ENCODE measurements around the gene HFE. TPM values are rescaled to one million over a fixed set of nuclear protein-coding genes. Genes with fewer than 3 reads are reported as not detected.
"Not testable (repeated sequence)": the region's sequence is repeated elsewhere in the genome, so short reads cannot be mapped to it uniquely, and the experiment has no call there.

HFE gene
- total RNA-seq, 5 donors from 2014 or later (not counting 1 experiment from before 2014, with no cell fraction given), result 1.0 to 2.4 (median 1.8) TPM

- peaks cover 21 to 26% (median 23%) of the 10 kb centered on the region in 3 donors for H3K4me1 Mint-ChIP-seq
- ChIA-PET CTCF (interaction anchor here in 1 of 2 donors (1.4 kb wide), 1 partner anchor 39 kb away, joined by 5 read pairs; no protein-coding TSS in a partner anchor), POLR2A (interaction anchor here (1.0 to 2.9 kb wide), 5 partner anchors 15 to 215 kb away, joined by 3 to 43 read pairs (median 5); a partner anchor contains a TSS)
- H3K4me1 ChIP-seq (ENCODE audit: control insufficient read depth in 1 of 2, extremely low read depth in 1 of 2, insufficient read depth in 2 of 2, low read length in 2 of 2), result peaks cover 16 to 26% of the 10 kb centered on the region in 2 experiments
- no peak for DNase-seq
- H3K9me3 ChIP-seq, result no peaks in the 10 kb centered on the region
- no peaks in the 10 kb centered on the region for H3K27me3 Mint-ChIP-seq
- H3K27ac Mint-ChIP-seq, result peak overlapping the region in 1 of 2 donors; percentile 100
- no peak for ATAC-seq (replicated peaks in 1 of 4)
- no peak overlapping the region for H3K27ac ChIP-seq (ENCODE audit: low read length)
- H3K9me3 Mint-ChIP-seq, result no peaks in the 10 kb centered on the region
- H3K27me3 ChIP-seq (replicated peaks in 1 of 2; ENCODE audit: control insufficient read depth in 2 of 2, extremely low read depth in 1 of 2, insufficient read depth in 2 of 2, low read length in 1 of 2), result no peaks in the 10 kb centered on the region
- no peaks in the 10 kb centered on the region for H3K36me3 ChIP-seq (ENCODE audit: control insufficient read depth in 2 of 2, extremely low read depth in 1 of 2, insufficient read depth in 1 of 2, low read length in 1 of 2)
- H3K4me3 Mint-ChIP-seq, result no peak overlapping the region
- no peaks in the 10 kb centered on the region for H3K36me3 Mint-ChIP-seq
- no peak overlapping the region for H3K4me3 ChIP-seq (ENCODE audit: control insufficient read depth in 1 of 2, extremely low read depth in 1 of 2, low read length in 1 of 2)
- WGBS (ENCODE audit: insufficient coverage), result no CpG with 5 or more reads among the region's 3 CpGs
Measured at GRCh38 chr6:26057899-26058298, 29.3 kb upstream of the HFE start.

GRCh38 chr6:26058477-26059033, 28.7 kb upstream of the HFE start:
- peaks cover 21 to 26% (median 23%) of the 10 kb centered on the region in 3 donors for H3K4me1 Mint-ChIP-seq
- H3K27ac ChIP-seq (ENCODE audit: low read length); H3K36me3 ChIP-seq (ENCODE audit: control insufficient read depth in 2 of 2, extremely low read depth in 1 of 2, insufficient read depth in 1 of 2, low read length in 1 of 2); H3K4me3 Mint-ChIP-seq; H3K27me3 ChIP-seq (replicated peaks in 1 of 2; ENCODE audit: control insufficient read depth in 2 of 2, extremely low read depth in 1 of 2, insufficient read depth in 2 of 2, low read length in 1 of 2); H3K27me3 Mint-ChIP-seq; H3K9me3 ChIP-seq; H3K36me3 Mint-ChIP-seq; ATAC-seq (replicated peaks in 1 of 4); H3K27ac Mint-ChIP-seq; DNase-seq; H3K9me3 Mint-ChIP-seq; H3K4me3 ChIP-seq (ENCODE audit: control insufficient read depth in 1 of 2, extremely low read depth in 1 of 2, low read length in 1 of 2): not testable (repeated sequence)
- ChIA-PET CTCF (interaction anchor here in 1 of 2 donors (0.6 to 1.7 kb wide), 7 partner anchors 15 to 1835 kb away, joined by 3 to 13 read pairs (median 5); a partner anchor contains a TSS), POLR2A (interaction anchor here (0.5 to 2.2 kb wide), 9 partner anchors 13 to 66 kb away, joined by 3 to 18 read pairs (median 5); a partner anchor contains a TSS)
- peaks cover 12 to 25% of the 10 kb centered on the region in 2 experiments for H3K4me1 ChIP-seq (ENCODE audit: control insufficient read depth in 1 of 2, extremely low read depth in 1 of 2, insufficient read depth in 2 of 2, low read length in 2 of 2)
- WGBS (ENCODE audit: insufficient coverage), result 87% methylated on average over 6 of the region's 12 CpGs

- H3K4me3 ChIP-seq (ENCODE audit: control insufficient read depth in 1 of 2, extremely low read depth in 1 of 2, low read length in 1 of 2), result no peak overlapping the region
- Mint-ChIP-seq H3K4me3 (no peak overlapping the region), H3K27ac (no peak overlapping the region), H3K9me3 (no peaks in the 10 kb centered on the region), H3K27me3 (no peaks in the 10 kb centered on the region), H3K36me3 (no peaks in the 10 kb centered on the region), H3K4me1 (peaks cover 13 to 16% (median 14%) of the 10 kb centered on the region in 3 donors)
- H3K36me3 ChIP-seq (ENCODE audit: control insufficient read depth in 2 of 2, extremely low read depth in 1 of 2, insufficient read depth in 1 of 2, low read length in 1 of 2), result no peaks in the 10 kb centered on the region
- ChIA-PET CTCF (interaction anchor here (0.6 to 1.7 kb wide), 8 partner anchors 10 to 625 kb away, joined by 3 to 13 read pairs (median 4); a partner anchor contains a TSS), POLR2A (interaction anchor here (0.6 to 2.2 kb wide), 11 partner anchors 15 to 98 kb away, joined by 3 to 18 read pairs (median 5); a partner anchor contains a TSS)
- DNase-seq (no peak), ATAC-seq (replicated peaks in 1 of 4) (no peak)
- no peaks in the 10 kb centered on the region for H3K27me3 ChIP-seq (replicated peaks in 1 of 2; ENCODE audit: control insufficient read depth in 2 of 2, extremely low read depth in 1 of 2, insufficient read depth in 2 of 2, low read length in 1 of 2)
- no peaks in the 10 kb centered on the region for H3K9me3 ChIP-seq
- WGBS (ENCODE audit: insufficient coverage), result 80% methylated on average over 1 of the region's 4 CpGs
- H3K4me1 ChIP-seq (ENCODE audit: control insufficient read depth in 1 of 2, extremely low read depth in 1 of 2, insufficient read depth in 2 of 2, low read length in 2 of 2), result peaks cover 2 to 15% of the 10 kb centered on the region in 2 experiments
- H3K27ac ChIP-seq (ENCODE audit: low read length), result no peak overlapping the region
Measured at GRCh38 chr6:26059941-26060340, 27.3 kb upstream of the HFE start.

GRCh38 chr6:26064619-26065257, 22.5 kb upstream of the HFE start:
- Histone ChIP-seq H3K36me3 (ENCODE audit: control insufficient read depth in 2 of 2, extremely low read depth in 1 of 2, insufficient read depth in 1 of 2, low read length in 1 of 2) (no peaks in the 10 kb centered on the region), H3K27ac (ENCODE audit: low read length) (no peak overlapping the region), H3K27me3 (replicated peaks in 1 of 2; ENCODE audit: control insufficient read depth in 2 of 2, extremely low read depth in 1 of 2, insufficient read depth in 2 of 2, low read length in 1 of 2) (no peaks in the 10 kb centered on the region), H3K4me3 (ENCODE audit: control insufficient read depth in 1 of 2, extremely low read depth in 1 of 2, low read length in 1 of 2) (no peak overlapping the region), H3K4me1 (ENCODE audit: control insufficient read depth in 1 of 2, extremely low read depth in 1 of 2, insufficient read depth in 2 of 2, low read length in 2 of 2) (peaks cover 0 to 3% of the 10 kb centered on the region in 2 experiments), H3K9me3 (no peaks in the 10 kb centered on the region)
- no peaks in the 10 kb centered on the region for H3K27me3 Mint-ChIP-seq
- ATAC-seq (replicated peaks in 1 of 4) (peak; percentile 64 to 73 (median 72)), DNase-seq (peak in 27 of 35 experiments; percentile 12 to 79 (median 29))
- H3K4me1 Mint-ChIP-seq, result peaks cover 5 to 10% (median 10%) of the 10 kb centered on the region in 3 donors
- WGBS (ENCODE audit: insufficient coverage), result 8% methylated on average over 5 of the region's 10 CpGs
- no peaks in the 10 kb centered on the region for H3K9me3 Mint-ChIP-seq
- no peak overlapping the region for H3K27ac Mint-ChIP-seq
- ChIA-PET POLR2A (interaction anchor here in 1 of 2 donors (1.1 kb wide), 1 partner anchor 59 kb away, joined by 3 read pairs; a partner anchor contains a TSS), CTCF (interaction anchor here (0.6 to 5.1 kb wide), 12 partner anchors 21 to 1112 kb away, joined by 3 to 71 read pairs (median 10); partner anchors contain the start of gene HFE (in 1 of the 2))
- H3K36me3 Mint-ChIP-seq, result no peaks in the 10 kb centered on the region
- H3K4me3 Mint-ChIP-seq, result no peak overlapping the region

GRCh38 chr6:26065952-26066380, 21.3 kb upstream of the HFE start:
- Mint-ChIP-seq H3K4me3 (no peak overlapping the region), H3K27me3 (no peaks in the 10 kb centered on the region), H3K36me3 (no peaks in the 10 kb centered on the region), H3K27ac (no peak overlapping the region), H3K4me1 (peaks cover 5 to 10% (median 10%) of the 10 kb centered on the region in 3 donors), H3K9me3 (no peaks in the 10 kb centered on the region)
- ChIA-PET CTCF (interaction anchor here (0.6 to 5.1 kb wide), 14 partner anchors 17 to 229 kb away, joined by 3 to 71 read pairs (median 8); partner anchors contain the start of gene HFE (in 1 of the 2)), POLR2A (interaction anchor here (0.6 to 1.0 kb wide), 4 partner anchors 10 to 131 kb away, joined by 3 to 5 read pairs (median 4); a partner anchor contains a TSS)
- Histone ChIP-seq H3K4me3 (ENCODE audit: control insufficient read depth in 1 of 2, extremely low read depth in 1 of 2, low read length in 1 of 2) (no peak overlapping the region), H3K27me3 (replicated peaks in 1 of 2; ENCODE audit: control insufficient read depth in 2 of 2, extremely low read depth in 1 of 2, insufficient read depth in 2 of 2, low read length in 1 of 2) (no peaks in the 10 kb centered on the region), H3K27ac (ENCODE audit: low read length) (no peak overlapping the region), H3K4me1 (ENCODE audit: control insufficient read depth in 1 of 2, extremely low read depth in 1 of 2, insufficient read depth in 2 of 2, low read length in 2 of 2) (peaks cover 0 to 3% of the 10 kb centered on the region in 2 experiments), H3K36me3 (ENCODE audit: control insufficient read depth in 2 of 2, extremely low read depth in 1 of 2, insufficient read depth in 1 of 2, low read length in 1 of 2) (no peaks in the 10 kb centered on the region), H3K9me3 (no peaks in the 10 kb centered on the region)
- WGBS (ENCODE audit: insufficient coverage), result no CpG with 5 or more reads among the region's 4 CpGs
- ATAC-seq (replicated peaks in 1 of 4) (peak; percentile 85 to 88 (median 86)), DNase-seq (peak in 30 of 35 experiments; percentile 26 to 84 (median 41))

GRCh38 chr6:26067367-26067766, 19.9 kb upstream of the HFE start:
- no peak for ATAC-seq (replicated peaks in 1 of 4)
- ChIA-PET CTCF (interaction anchor here in 1 of 2 donors (0.6 kb wide), 1 partner anchor 45 kb away, joined by 3 read pairs; no protein-coding TSS in a partner anchor), POLR2A (no interaction called here)
- Mint-ChIP-seq H3K4me3 (no peak overlapping the region), H3K9me3 (no peaks in the 10 kb centered on the region), H3K36me3 (no peaks in the 10 kb centered on the region), H3K27me3 (no peaks in the 10 kb centered on the region), H3K27ac (no peak overlapping the region), H3K4me1 (peaks cover 5 to 10% (median 10%) of the 10 kb centered on the region in 3 donors)
- peaks cover 0 to 3% of the 10 kb centered on the region in 2 experiments for H3K4me1 ChIP-seq (ENCODE audit: control insufficient read depth in 1 of 2, extremely low read depth in 1 of 2, insufficient read depth in 2 of 2, low read length in 2 of 2)
- DNase-seq, result no peak
- no peaks in the 10 kb centered on the region for H3K36me3 ChIP-seq (ENCODE audit: control insufficient read depth in 2 of 2, extremely low read depth in 1 of 2, insufficient read depth in 1 of 2, low read length in 1 of 2)
- no peaks in the 10 kb centered on the region for H3K9me3 ChIP-seq
- no peak overlapping the region for H3K4me3 ChIP-seq (ENCODE audit: control insufficient read depth in 1 of 2, extremely low read depth in 1 of 2, low read length in 1 of 2)
- H3K27ac ChIP-seq (ENCODE audit: low read length), result no peak overlapping the region
- H3K27me3 ChIP-seq (replicated peaks in 1 of 2; ENCODE audit: control insufficient read depth in 2 of 2, extremely low read depth in 1 of 2, insufficient read depth in 2 of 2, low read length in 1 of 2), result no peaks in the 10 kb centered on the region
- no CpG with 5 or more reads among the region's 4 CpGs for WGBS (ENCODE audit: insufficient coverage)

All from T-cell (primary cell).